Caco-2 (cell line): Measurements from ENCODE around the gene C20orf173. TPM values are rescaled to one million over a fixed set of nuclear protein-coding genes. Genes with fewer than 3 reads are reported as not detected.
"Not testable (repeated sequence)": the region's sequence is repeated elsewhere in the genome, so short reads cannot be mapped to it uniquely, and the experiment has no call there.

Experiments used
- BruUV-seq: library from RNA; stranded (reverse); fragments of 400-500 nt; replicated peaks from 2 replicates; lab custom pipeline; 2021; lab: Mats Ljungman, UMichigan
- CTCF ChIA-PET: fragments of 300-600 bp; sonication (Branson Sonifier 250); formaldehyde crosslinking; loops from one replicate; lab custom pipeline; 2022; ENCODE audit warnings: antibody characterized with exemption; lab: Charles Lee
- POLR2A ChIA-PET: fragments of 300-600 bp; sonication (Branson Sonifier 250); formaldehyde crosslinking; loops from one replicate; lab custom pipeline; 2022; ENCODE audit warnings: antibody characterized with exemption; lab: Charles Lee
- DNase-seq, 2 experiments: peaks; one replicate each; pipeline versions ENCODE4 v3.0.0 to v3.0.0-alpha.2; 2020 to 2022
- H3K27me3 ChIP-seq: replicated peaks from 2 replicates; pipeline ENCODE4 v1.6.0; 2011; ENCODE audit warnings: low read length; ENCODE audit not compliant: control insufficient read depth, insufficient read depth
- H3K36me3 ChIP-seq: 2 replicates; pipeline ENCODE4 v1.5.1; 2011; ENCODE audit warnings: low read length; ENCODE audit not compliant: control insufficient read depth, insufficient read depth
- H3K4me1 ChIP-seq: fragments of 250-450 bp; sonication (Bioruptor Pico); 2 replicates; pipeline ENCODE4 v1.5.1; 2020; ENCODE audit warnings: mild to moderate bottlenecking
- H3K4me3 ChIP-seq: 2 replicates; pipeline ENCODE4 v1.5.1; 2011; ENCODE audit warnings: low read depth, mild to moderate bottlenecking, control low read depth, low read length
- H3K9me3 ChIP-seq: fragments of 250-450 bp; sonication (Bioruptor Pico); 2 replicates; pipeline ENCODE4 v1.5.1; 2020; ENCODE audit warnings: mild to moderate bottlenecking, moderate library complexity
- H3K27ac Mint-ChIP-seq: one replicate; pipeline ENCODE4 v1.8.0; 2022; ENCODE audit warnings: mixed read lengths; ENCODE audit not compliant: unreplicated experiment
- H3K27me3 Mint-ChIP-seq: one replicate; pipeline ENCODE4 v1.8.0; 2022; ENCODE audit warnings: mixed read lengths; ENCODE audit not compliant: insufficient read depth, unreplicated experiment
- H3K36me3 Mint-ChIP-seq: one replicate; pipeline ENCODE4 v1.8.0; 2022; ENCODE audit warnings: mild to moderate bottlenecking, mixed read lengths; ENCODE audit not compliant: insufficient read depth, unreplicated experiment
- H3K4me1 Mint-ChIP-seq: one replicate; pipeline ENCODE4 v1.8.0; 2022; ENCODE audit warnings: low read depth, mixed read lengths; ENCODE audit not compliant: unreplicated experiment
- H3K4me3 Mint-ChIP-seq: one replicate; pipeline ENCODE4 v1.8.0; 2022; ENCODE audit warnings: mild to moderate bottlenecking, moderate library complexity, mixed read lengths; ENCODE audit not compliant: unreplicated experiment
- H3K9me3 Mint-ChIP-seq: one replicate; pipeline ENCODE4 v1.8.0; 2022; ENCODE audit warnings: mixed read lengths; ENCODE audit not compliant: unreplicated experiment
- intact Hi-C: fragments of 100-400 bp; cut with micrococcal nuclease; formaldehyde crosslinking; loops from one replicate; pipeline ENCODE4 v1.10.0; 2022; ENCODE audit not compliant: unreplicated experiment
- total RNA-seq: library from RNA; stranded (reverse); gene quantifications from 2 replicates; pipeline ENCODE4 v1.2.3, GENCODE V29; 2022
- TF ChIP-seq, protein P1 (sequence below), 2 experiments: fragments of 200-600 bp in 1 of 2; IDR thresholded peaks; 1 replicate in 1 of 2; 2 replicates in 1 of 2; pipeline versions ENCODE4 v1.5.1 to v1.8.0; 2011 to 2022; ENCODE audit warnings: antibody characterized with exemption in 1 of 2, control low read depth in 1 of 2, inconsistent platforms in 1 of 2, low read depth in 1 of 2, low read length in 1 of 2, mild to moderate bottlenecking in 1 of 2, moderate library complexity in 1 of 2; ENCODE audit not compliant: insufficient read depth in 1 of 2, severe bottlenecking in 1 of 2, unreplicated experiment in 1 of 2

C20orf173 gene
- total RNA-seq, 1 experiment from 2014 or later: not detected

DNA sequence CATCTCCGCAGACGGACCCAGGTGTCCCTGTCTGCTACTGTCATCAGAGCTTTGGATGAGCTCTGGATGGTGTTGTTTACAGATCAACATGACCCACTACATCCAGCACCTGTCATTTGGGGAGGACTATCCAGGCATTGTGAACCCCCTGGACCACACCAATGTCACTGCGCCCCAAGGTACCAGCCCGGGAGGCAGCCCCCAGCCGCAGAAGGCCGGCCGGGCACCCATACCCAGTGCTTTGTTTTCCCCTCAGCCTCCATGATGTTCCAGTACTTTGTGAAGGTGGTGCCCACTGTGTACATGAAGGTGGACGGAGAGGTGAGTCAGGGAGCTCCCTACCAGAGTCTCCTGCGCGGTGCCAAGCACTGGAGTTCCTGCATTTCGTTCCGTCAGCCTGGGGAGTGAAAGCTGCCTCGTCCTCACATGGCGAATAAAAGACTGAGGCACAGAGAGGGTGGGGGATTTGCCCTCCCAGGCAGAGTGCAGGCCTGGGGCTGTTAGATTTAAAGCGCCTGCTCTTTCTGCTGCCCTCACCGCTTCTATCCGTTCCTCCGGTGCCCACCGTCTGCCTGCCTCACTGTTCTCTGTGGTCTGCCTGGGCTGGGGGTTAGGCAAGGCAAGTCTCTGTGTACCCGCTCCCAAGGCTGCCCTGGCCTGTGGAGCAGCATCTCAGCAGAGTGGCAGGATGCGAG is 26.6 kb upstream of the C20orf173 start:
- BruUV-seq: no TSS peak
- Histone ChIP-seq H3K9me3 (no peaks in the 10 kb centered on the region), H3K4me3 (no peak overlapping the region), H3K36me3 (peaks cover 12% of the 10 kb centered on the region), H3K4me1 (no peaks in the 10 kb centered on the region), H3K27me3 (no peaks in the 10 kb centered on the region)
- TF ChIP-seq, protein P1, sequence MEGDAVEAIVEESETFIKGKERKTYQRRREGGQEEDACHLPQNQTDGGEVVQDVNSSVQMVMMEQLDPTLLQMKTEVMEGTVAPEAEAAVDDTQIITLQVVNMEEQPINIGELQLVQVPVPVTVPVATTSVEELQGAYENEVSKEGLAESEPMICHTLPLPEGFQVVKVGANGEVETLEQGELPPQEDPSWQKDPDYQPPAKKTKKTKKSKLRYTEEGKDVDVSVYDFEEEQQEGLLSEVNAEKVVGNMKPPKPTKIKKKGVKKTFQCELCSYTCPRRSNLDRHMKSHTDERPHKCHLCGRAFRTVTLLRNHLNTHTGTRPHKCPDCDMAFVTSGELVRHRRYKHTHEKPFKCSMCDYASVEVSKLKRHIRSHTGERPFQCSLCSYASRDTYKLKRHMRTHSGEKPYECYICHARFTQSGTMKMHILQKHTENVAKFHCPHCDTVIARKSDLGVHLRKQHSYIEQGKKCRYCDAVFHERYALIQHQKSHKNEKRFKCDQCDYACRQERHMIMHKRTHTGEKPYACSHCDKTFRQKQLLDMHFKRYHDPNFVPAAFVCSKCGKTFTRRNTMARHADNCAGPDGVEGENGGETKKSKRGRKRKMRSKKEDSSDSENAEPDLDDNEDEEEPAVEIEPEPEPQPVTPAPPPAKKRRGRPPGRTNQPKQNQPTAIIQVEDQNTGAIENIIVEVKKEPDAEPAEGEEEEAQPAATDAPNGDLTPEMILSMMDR (IDR thresholded peaks at IDR 0.05; ENCODE audit: insufficient read depth in 1 of 2, low read depth in 1 of 2, low read length in 1 of 2, severe bottlenecking in 1 of 2, unreplicated experiment in 1 of 2): no peak
- intact Hi-C loops: no loop called here
- H3K27me3 Mint-ChIP-seq: no peaks in the 10 kb centered on the region
- ChIA-PET POLR2A (no interaction called here), CTCF (no interaction called here)
- H3K9me3 Mint-ChIP-seq: no peaks in the 10 kb centered on the region
- H3K4me3 Mint-ChIP-seq: no peak overlapping the region
- H3K4me1 Mint-ChIP-seq: peaks cover 4% of the 10 kb centered on the region
- peak in 1 of 2 experiments; percentile 37 for DNase-seq
- H3K27ac Mint-ChIP-seq: no peak overlapping the region
- peaks cover 20% of the 10 kb centered on the region for H3K36me3 Mint-ChIP-seq

DNA sequence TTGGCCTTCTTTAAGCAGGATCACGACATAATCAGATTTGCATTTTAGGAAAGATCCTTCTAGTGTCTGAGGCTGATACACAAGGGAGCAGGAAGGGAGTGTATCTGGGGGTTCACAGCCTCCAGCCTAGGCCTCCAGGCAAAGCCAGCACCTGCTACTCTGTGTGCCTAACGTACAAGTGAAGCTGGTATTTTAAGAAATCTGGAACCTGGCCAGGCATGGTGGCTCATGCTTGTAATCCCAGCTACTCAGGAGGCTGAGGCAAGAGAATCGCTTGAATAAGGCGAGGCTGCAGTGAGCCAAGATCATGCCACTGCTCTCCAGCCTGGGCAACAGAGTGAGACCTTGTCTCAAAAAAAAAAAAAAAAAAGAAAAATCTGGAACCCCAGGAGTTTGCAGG is 26.0 kb upstream of the C20orf173 start:
- H3K4me3 ChIP-seq, H3K9me3 Mint-ChIP-seq, CTCF ChIA-PET, H3K4me1 ChIP-seq, H3K4me3 Mint-ChIP-seq, BruUV-seq, DNase-seq, H3K9me3 ChIP-seq, H3K27ac Mint-ChIP-seq, H3K4me1 Mint-ChIP-seq, intact Hi-C loops, POLR2A ChIA-PET, H3K27me3 ChIP-seq, H3K27me3 Mint-ChIP-seq: not testable (repeated sequence)
- peaks cover 20% of the 10 kb centered on the region for H3K36me3 Mint-ChIP-seq
- peaks cover 12% of the 10 kb centered on the region for H3K36me3 ChIP-seq

DNA sequence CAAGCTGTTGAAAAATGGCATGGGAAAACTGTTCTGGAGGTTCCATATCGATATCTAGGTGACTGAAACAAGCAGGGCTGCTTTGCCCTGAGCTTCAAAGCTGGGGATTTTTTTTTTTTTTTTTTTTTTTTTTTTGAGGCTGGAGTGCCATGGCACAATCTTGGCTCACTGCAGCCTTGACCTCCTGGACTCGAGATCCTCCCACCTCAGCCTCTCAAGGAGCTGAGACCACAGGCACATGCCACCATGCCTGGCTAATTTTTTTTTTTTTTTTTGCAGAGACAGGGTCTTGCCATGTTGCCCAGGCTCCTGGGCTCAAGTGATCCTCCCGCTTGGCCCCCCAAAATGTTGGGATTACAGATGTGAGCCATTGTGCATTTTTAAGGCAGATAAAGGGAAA is 23.5 kb upstream of the C20orf173 start:
- Mint-ChIP-seq H3K4me3 (no peak overlapping the region), H3K9me3 (no peaks in the 10 kb centered on the region), H3K36me3 (peaks cover 17% of the 10 kb centered on the region), H3K27ac (no peak overlapping the region), H3K27me3 (no peaks in the 10 kb centered on the region), H3K4me1 (no peaks in the 10 kb centered on the region)
- ChIA-PET POLR2A (no interaction called here), CTCF (interaction anchor here (2.3 kb wide), 1 partner anchor 11 kb away, joined by 8 read pairs; the partner anchor contains the start of gene ERGIC3)
- DNase-seq: no peak
- Histone ChIP-seq H3K4me1 (no peaks in the 10 kb centered on the region), H3K36me3 (peaks cover 16% of the 10 kb centered on the region), H3K9me3 (no peaks in the 10 kb centered on the region), H3K27me3 (no peaks in the 10 kb centered on the region), H3K4me3 (no peak overlapping the region)
- BruUV-seq: no TSS peak
- intact Hi-C loops: no loop called here
- TF ChIP-seq, protein P1 (IDR thresholded peaks at IDR 0.05; ENCODE audit: insufficient read depth in 1 of 2, low read depth in 1 of 2, low read length in 1 of 2, severe bottlenecking in 1 of 2, unreplicated experiment in 1 of 2): no peak
